ENCODE results near the gene FBLL1.

DNA sequence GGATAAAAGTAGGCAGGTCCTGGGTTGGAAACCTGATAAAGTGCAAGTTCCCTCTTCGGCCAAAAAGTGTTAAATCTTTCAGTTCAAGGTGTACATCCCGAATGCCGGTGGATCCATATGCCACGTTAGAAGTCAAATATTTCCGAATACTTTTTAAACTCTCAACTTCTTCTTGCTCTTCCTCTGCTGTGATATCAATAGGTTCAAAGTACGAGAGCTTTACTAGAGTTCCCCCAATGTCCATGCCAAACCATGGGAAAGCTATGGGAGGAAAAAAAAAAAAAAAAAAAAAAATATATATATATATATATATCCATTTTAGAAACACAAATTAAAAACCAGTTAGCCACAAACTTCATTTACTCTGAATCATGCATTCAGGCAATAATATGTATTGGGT, 39.6 kb downstream of the FBLL1 start:
- TF ChIP-seq, protein P1, sequence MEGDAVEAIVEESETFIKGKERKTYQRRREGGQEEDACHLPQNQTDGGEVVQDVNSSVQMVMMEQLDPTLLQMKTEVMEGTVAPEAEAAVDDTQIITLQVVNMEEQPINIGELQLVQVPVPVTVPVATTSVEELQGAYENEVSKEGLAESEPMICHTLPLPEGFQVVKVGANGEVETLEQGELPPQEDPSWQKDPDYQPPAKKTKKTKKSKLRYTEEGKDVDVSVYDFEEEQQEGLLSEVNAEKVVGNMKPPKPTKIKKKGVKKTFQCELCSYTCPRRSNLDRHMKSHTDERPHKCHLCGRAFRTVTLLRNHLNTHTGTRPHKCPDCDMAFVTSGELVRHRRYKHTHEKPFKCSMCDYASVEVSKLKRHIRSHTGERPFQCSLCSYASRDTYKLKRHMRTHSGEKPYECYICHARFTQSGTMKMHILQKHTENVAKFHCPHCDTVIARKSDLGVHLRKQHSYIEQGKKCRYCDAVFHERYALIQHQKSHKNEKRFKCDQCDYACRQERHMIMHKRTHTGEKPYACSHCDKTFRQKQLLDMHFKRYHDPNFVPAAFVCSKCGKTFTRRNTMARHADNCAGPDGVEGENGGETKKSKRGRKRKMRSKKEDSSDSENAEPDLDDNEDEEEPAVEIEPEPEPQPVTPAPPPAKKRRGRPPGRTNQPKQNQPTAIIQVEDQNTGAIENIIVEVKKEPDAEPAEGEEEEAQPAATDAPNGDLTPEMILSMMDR (IDR thresholded peaks at IDR 0.05) = no peak
- TF ChIP-seq POLR2A (IDR thresholded peaks at IDR 0.05) = no peak
